SK-N-MC (cell line): ENCODE measurements around the gene FBXO17.

Experiments
- DNase-seq: peaks from one replicate; pipeline ENCODE4 v3.0.0-alpha.2; 2011; ENCODE audit warnings: low read depth, low spot score
- H3K27ac ChIP-seq: fragments of 200-600 bp; sonication (generic); 2 replicates; pipeline ENCODE4 v1.5.1; 2016; ENCODE audit warnings: mixed run types
- H3K36me3 ChIP-seq: fragments of 200-600 bp; sonication (generic); 2 replicates; pipeline ENCODE4 v1.6.1; 2017; ENCODE audit warnings: antibody characterized with exemption, low read length, mixed read lengths; ENCODE audit not compliant: insufficient read depth
- H3K4me3 ChIP-seq: fragments of 200-600 bp; sonication (generic); 2 replicates; pipeline ENCODE4 v1.5.1; 2016
- H3K9ac ChIP-seq: fragments of 200-600 bp; sonication (generic); 2 replicates; pipeline ENCODE4 v1.8.0; 2017; ENCODE audit warnings: mixed run types, mixed read lengths; ENCODE audit not compliant: insufficient read length
- H3K9me3 ChIP-seq: fragments of 200-600 bp; sonication (generic); 2 replicates; pipeline ENCODE4 v1.6.1; 2017; ENCODE audit warnings: low read depth, mild to moderate bottlenecking, antibody characterized with exemption, low read length, moderate library complexity, mixed read lengths
- EZH2 ChIP-seq: fragments of 200-600 bp; sonication (generic); IDR thresholded peaks from one replicate; pipeline ENCODE4 v1.6.1; 2017; ENCODE audit warnings: antibody characterized with exemption
- FOXP2 ChIP-seq: optimal IDR thresholded peaks from 2 replicates; pipeline ENCODE3; 2011; ENCODE audit warnings: mild to moderate bottlenecking, moderate library complexity; ENCODE audit not compliant: insufficient read depth; ENCODE audit errors: extremely low read length, control extremely low read depth
- POLR2AphosphoS5 ChIP-seq: IDR thresholded peaks from 2 replicates; pipeline ENCODE4 v1.6.1; 2012; ENCODE audit warnings: mild to moderate bottlenecking, low read depth, low read length, borderline replicate concordance

The FBXO17 gene

DNA sequence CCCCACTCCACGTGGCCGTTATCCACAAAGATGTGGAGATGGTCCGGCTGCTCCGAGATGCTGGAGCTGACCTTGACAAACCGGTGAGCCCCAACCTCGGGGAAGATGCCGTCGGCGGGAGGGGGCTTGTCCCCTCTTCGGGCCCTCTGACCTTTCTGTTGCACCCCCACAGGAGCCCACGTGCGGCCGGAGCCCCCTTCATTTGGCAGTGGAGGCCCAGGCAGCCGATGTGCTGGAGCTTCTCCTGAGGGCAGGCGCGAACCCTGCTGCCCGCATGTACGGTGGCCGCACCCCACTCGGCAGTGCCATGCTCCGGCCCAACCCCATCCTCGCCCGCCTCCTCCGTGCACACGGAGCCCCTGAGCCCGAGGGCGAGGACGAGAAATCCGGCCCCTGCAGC is 68.3 kb downstream of the FBXO17 start:
- Histone ChIP-seq H3K36me3 (peaks cover 24% of the 10 kb centered on the region; the same call in 1 of the 2 replicates), H3K27ac (no peak overlapping the region), H3K9ac (no peak overlapping the region), H3K9me3 (no peaks in the 10 kb centered on the region), H3K4me3 (no peak overlapping the region)
- no peak for DNase-seq
- TF ChIP-seq EZH2 (no peak), FOXP2 (no peak), POLR2AphosphoS5 (no peak)

GRCh38 chr19:38905620-38906019 is 69.9 kb downstream of the FBXO17 start:
- Histone ChIP-seq H3K9me3 (no peaks in the 10 kb centered on the region), H3K36me3 (peaks cover 24% of the 10 kb centered on the region; the same call in 1 of the 2 replicates)
- TF ChIP-seq POLR2AphosphoS5 (no peak), FOXP2 (no peak), EZH2 (no peak)

DNA sequence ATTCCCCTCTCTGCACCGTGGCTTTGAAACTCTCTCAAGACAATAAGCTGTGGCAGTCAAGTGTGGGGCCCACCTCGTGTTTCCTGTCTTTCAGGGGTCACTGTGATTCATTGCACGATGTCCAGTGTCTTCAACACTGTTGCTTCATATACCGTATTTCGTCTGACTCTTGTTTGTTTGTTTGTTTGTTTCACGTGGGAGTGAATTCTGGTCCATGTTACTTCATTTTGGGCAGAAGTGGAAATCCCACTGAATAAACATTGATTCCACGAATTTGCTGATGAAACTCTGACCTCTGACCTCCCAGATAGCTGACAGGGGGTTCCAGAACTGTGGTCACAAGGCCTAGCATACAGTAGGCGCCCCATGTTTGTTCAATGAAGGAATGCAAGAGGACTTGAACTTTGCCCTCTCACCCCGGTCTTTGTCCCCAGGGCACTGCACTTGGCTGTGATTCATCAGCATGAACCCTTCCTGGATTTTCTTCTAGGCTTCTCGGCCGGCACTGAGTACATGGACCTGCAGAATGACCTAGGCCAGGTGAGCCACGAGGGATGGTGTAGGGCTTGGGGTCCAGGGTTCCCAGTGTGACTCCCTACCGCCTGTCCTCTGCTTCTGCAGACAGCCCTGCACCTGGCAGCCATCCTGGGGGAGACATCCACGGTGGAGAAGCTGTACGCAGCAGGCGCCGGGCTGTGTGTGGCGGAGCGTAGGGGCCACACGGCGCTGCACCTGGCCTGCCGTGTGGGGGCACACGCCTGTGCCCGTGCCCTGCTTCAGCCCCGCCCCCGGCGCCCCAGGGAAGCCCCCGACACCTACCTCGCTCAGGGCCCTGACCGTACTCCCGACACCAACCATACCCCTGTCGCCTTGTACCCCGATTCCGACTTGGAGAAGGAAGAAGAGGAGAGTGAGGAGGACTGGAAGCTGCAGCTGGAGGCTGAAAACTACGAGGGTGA is 70.7 kb downstream of the FBXO17 start:
- Histone ChIP-seq H3K27ac (no peak overlapping the region), H3K36me3 (peaks cover 24% of the 10 kb centered on the region; the same call in 1 of the 2 replicates), H3K9me3 (no peaks in the 10 kb centered on the region), H3K9ac (no peak overlapping the region), H3K4me3 (no peak overlapping the region)
- DNase-seq = no peak
- TF ChIP-seq EZH2 (no peak), FOXP2 (no peak)

More at GRCh38 chr19:38905620-38906019, 69.9 kb downstream of the FBXO17 start:
- H3K4me3 ChIP-seq = no peak overlapping the region
- H3K27ac ChIP-seq = no peak overlapping the region
- no peak overlapping the region for H3K9ac ChIP-seq
- no peak for DNase-seq

DNA sequence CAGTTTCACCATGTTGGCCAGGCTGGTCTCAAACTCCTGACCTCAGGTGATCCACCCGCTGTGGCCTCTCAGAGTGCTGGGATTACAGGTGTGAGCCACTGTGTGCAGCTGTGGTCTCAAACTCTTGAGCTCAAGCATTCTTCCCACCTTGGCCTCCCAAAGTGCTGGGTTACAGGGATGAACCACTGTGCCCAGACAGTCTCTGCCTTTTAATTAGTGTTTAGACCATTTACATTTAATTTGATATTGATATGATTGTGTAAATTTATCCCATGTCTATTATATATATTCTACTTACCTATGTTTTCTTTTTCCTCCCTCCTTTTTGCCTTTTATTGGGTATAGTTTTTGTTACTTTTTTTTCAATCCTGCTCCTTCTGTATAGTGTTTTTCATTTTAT is 73.9 kb downstream of the FBXO17 start:
- Histone ChIP-seq H3K4me3 (no peak overlapping the region), H3K36me3 (peaks cover 14% of the 10 kb centered on the region; the same call in 1 of the 2 replicates), H3K9me3 (no peaks in the 10 kb centered on the region), H3K9ac (no peak overlapping the region), H3K27ac (no peak overlapping the region)
- TF ChIP-seq FOXP2 = no peak
- no peak for TF ChIP-seq EZH2
- TF ChIP-seq POLR2AphosphoS5 = no peak
- no peak for DNase-seq

DNA sequence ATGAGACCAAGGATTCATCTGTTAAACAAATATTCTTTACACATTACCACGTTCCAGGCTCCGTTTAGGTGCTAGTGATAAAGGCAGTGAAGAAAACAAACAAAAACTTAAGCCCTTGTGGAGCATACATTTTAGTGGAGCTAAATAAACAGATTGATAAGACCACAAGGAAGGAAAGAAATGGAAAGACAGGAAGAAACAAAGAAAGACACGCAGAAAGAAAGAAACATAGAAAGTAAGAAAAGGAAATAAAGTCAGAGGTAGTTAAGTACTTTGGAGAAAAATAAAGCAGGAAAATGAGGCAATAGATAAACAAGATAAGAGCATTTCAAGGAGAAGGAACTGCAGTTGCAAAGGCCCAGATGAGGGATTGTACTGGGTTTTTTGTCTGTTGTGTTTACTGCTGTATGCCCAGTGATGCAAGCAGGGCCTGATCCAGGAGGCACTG is 74.8 kb downstream of the FBXO17 start:
- Histone ChIP-seq H3K9ac (peak overlapping the region; percentile 86), H3K36me3 (peaks cover 13% of the 10 kb centered on the region; the same call in 1 of the 2 replicates), H3K4me3 (peak overlapping the region; percentile 90), H3K27ac (peak overlapping the region; percentile 79), H3K9me3 (no peaks in the 10 kb centered on the region)
- no peak for TF ChIP-seq POLR2AphosphoS5
- DNase-seq = no peak

DNA sequence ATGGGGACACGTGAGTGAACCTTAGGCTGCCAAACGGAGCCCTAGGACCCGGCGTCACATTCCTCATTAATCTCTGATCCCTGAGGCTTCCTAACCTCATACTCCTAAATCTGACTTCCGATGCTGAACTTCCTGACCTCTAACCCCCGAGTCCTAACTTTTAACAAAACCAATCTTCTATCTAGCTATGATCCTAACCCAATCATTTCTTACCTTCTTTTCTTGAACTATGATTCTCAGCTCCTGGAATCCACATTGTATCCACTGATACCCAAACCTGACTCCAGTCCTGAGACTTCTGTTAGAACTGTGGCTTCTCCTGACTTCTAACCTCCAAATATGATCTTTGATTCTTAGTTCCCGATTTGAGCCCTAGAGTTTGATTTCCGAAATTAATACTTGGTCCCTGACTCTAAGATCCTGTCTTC is 75.3 kb downstream of the FBXO17 start:
- TF ChIP-seq EZH2 (no peak), FOXP2 (no peak), POLR2AphosphoS5 (no peak)
- DNase-seq = no peak
- Histone ChIP-seq H3K27ac (peak overlapping the region; percentile 79), H3K4me3 (peak overlapping the region; percentile 90), H3K36me3 (peaks cover 8% of the 10 kb centered on the region; the same call in 1 of the 2 replicates), H3K9me3 (no peaks in the 10 kb centered on the region), H3K9ac (peak overlapping the region; percentile 86)

DNA sequence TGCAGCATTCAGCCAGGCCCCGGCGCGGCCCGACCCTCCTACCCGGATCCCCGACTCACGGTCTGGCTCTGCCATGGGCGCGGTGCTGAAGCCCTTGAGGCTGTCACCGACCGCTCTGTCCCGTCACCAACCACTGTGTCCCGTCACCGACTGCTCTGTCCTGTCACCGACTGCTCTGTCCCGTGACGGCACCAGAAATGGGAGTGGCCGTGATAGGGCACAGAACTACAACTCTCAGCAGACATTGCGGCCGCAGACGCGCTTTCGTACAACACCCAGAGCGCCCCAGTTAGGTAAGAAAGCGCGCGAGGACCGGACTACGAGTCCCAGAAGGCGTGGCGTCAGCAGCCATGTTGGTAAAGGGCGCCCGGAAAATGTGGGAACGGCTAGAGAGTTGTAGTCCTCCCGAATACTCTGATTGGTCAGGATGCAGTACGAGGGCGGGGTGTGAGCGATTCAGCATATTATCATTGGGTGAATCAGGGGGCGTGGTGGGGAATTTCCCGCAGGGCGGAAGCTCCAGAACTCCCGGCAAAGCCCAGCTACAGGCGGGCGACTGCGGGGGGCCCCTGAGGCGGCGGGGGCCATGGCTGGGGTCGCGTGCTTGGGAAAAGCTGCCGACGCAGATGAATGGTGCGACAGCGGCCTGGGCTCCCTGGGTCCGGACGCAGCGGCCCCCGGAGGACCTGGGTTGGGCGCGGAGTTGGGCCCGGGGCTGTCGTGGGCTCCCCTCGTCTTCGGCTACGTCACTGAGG is 75.9 kb downstream of the FBXO17 start, which contains the start of the genes NFKBIB and SIRT2:
Gene NFKBIB, plus strand, starts transcription at position 523 of the 755 bp plus-strand sequence. Its CDS starts 64 bp downstream, at position 587.
Gene SIRT2, minus strand, starts transcription at position 172 of the 755 bp plus-strand sequence. Its CDS starts 97 bp downstream, at position 75.
- TF ChIP-seq FOXP2 (no peak), POLR2AphosphoS5 (peak; percentile 18; the same call in 1 of the 2 replicates), EZH2 (no peak)
- peak; percentile 99 for DNase-seq
- peak within 1 kb of the TSS; percentile 79 for H3K27ac ChIP-seq
- H3K36me3 ChIP-seq = peaks cover 4% of the 10 kb centered on the region; the same call in 1 of the 2 replicates
- H3K4me3 ChIP-seq = peak within 1 kb of the TSS; percentile 90
- peak within 1 kb of the TSS; percentile 86 for H3K9ac ChIP-seq
- H3K9me3 ChIP-seq = no peaks in the 10 kb centered on the region
